GM13977 (cell line): Measurements from ENCODE around the gene CFAP90.

Experiments used
- DNase-seq: peaks from one replicate; pipeline ENCODE4 v3.0.0; 2012; ENCODE audit warnings: low spot score
- in situ Hi-C: fragments of 300-500 bp; cut with MboI; formaldehyde crosslinking; loops from one replicate; pipeline ENCODE4 v1.12.0; 2022; ENCODE audit warnings: low sequenced_read_pairs, low pct_unique_long_range_greater_than_20kb, mixed read lengths, inconsistent platforms; ENCODE audit not compliant: unreplicated experiment
- TF ChIP-seq, protein P1 (sequence below): IDR thresholded peaks from 2 replicates; pipeline ENCODE4 v1.5.1; 2012; ENCODE audit warnings: mild to moderate bottlenecking, control low read depth; ENCODE audit not compliant: insufficient read depth; ENCODE audit errors: extremely low read depth, missing control alignments

The CFAP90 gene

DNA sequence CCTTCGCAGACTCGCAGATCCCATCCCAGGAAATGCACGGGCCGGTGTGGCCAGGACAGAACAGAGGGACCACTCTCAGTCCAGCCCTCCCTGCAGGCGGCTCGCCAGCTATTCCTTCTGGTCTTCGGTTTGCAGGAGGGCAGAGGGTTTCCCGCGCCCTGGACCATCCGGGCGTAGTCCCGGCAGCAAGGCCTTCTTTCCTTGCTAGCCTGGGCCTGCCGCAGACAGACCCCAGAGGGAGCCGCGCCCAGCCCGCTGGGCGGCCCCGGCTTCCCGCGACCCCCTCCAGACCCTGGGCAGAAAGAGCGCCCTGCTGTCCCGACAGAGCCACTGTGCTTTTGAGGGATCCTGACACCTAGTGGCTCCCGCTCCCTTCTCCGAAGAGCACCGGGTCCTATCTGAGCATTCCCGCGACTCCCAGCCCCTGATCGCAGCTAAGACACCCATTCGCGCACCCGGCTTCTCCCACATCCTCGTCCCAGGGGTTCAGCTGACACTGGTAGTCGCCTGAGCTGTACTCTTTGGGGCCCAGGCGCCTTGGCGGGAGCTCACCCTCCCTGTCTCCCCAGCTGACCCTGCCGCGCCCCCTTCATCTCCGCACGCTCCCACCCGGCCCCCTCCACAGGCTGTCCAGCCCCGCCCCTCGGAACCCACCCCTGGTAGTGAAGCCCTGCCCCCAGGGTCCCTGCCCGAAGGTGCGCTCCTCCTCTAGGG is 1.1 kb downstream of the CFAP90 start:
- TF ChIP-seq, protein P1, sequence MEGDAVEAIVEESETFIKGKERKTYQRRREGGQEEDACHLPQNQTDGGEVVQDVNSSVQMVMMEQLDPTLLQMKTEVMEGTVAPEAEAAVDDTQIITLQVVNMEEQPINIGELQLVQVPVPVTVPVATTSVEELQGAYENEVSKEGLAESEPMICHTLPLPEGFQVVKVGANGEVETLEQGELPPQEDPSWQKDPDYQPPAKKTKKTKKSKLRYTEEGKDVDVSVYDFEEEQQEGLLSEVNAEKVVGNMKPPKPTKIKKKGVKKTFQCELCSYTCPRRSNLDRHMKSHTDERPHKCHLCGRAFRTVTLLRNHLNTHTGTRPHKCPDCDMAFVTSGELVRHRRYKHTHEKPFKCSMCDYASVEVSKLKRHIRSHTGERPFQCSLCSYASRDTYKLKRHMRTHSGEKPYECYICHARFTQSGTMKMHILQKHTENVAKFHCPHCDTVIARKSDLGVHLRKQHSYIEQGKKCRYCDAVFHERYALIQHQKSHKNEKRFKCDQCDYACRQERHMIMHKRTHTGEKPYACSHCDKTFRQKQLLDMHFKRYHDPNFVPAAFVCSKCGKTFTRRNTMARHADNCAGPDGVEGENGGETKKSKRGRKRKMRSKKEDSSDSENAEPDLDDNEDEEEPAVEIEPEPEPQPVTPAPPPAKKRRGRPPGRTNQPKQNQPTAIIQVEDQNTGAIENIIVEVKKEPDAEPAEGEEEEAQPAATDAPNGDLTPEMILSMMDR, result no peak
- in situ Hi-C loops, result no loop called here
- no peak for DNase-seq

DNA sequence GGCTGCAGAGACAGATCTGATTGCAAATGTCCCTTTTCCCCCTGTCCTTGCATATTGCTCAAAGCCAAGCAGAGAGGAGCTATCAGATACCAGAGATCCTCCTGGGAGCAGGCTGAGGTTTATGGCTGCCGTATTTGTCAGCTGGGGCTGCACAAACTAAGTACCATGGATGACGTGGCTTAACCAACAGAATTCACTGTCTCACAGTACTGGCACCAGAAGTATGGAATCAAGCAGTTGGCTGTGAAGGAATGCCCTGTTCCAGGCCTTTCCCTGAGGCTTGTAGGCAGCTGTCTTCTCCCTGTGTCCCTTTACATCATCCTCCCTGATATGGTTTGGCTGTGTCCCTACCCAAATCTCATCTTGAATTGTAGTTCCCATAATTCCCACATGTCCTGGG is 2.6 kb downstream of the CFAP90 start:
- no peak for DNase-seq
- TF ChIP-seq, protein P1, result no peak
- in situ Hi-C loops, result no loop called here

DNA sequence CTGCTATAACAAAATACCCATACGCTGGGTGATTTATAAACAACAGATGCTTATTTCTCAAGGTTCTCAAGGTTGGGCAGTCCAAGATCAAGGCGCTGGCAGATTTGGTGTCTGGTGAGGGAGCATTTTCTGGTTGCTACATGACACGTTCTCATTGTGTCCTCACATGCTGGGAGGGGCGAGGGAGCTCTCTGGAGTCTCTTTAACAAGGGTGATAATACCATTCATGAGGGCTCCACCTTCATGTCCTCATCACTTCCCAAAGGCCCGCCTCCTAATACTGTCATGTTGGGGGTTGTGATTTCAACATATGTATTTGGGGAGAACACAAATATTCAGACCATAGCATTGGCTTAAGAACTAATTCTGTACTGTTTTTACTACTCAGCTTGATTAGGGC is 4.6 kb downstream of the CFAP90 start:
- TF ChIP-seq, protein P1, result no peak
- DNase-seq, result no peak
- in situ Hi-C loops, result no loop called here

DNA sequence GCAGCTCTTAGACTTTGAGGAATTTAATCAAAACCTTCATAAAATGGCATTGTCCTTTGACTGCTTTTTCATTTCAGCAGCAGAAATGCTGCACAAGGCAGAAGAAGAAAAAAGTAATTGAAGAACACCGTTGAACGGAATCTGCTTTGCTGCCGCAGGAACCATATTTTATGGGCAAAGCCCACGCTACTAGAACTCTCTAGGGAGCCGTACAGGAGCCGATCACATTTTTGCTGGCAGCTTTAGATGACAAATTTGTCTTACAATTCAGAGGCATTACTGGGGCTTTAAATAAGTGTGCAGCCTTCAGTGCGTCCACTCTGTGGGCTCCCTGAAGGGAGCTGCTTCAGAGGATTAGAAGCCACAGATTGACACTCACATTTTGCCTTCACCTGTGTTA is 5.4 kb downstream of the CFAP90 start:
- DNase-seq, result no peak
- in situ Hi-C loops, result no loop called here
- TF ChIP-seq, protein P1, result no peak

DNA sequence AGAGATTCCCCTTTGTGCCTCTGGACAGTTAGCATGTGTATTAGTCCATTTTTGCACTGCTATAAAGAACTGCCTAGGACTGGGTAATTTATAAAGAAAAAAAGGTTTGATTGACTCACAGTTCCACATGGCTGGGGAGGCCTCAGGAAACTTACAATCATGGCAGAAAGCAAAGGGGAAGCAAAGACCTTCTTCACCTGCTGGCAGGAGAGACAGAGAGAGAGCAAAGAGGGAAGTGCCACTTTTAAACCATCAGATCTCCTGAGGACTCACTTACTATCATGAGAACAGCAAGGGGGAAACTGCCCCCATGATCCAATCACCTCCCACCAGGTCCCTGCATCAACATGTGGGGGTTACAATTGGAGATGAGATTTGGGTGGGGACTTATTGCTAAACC is 6.0 kb downstream of the CFAP90 start:
- DNase-seq, result no peak
- TF ChIP-seq, protein P1, result no peak
- in situ Hi-C loops, result no loop called here

DNA sequence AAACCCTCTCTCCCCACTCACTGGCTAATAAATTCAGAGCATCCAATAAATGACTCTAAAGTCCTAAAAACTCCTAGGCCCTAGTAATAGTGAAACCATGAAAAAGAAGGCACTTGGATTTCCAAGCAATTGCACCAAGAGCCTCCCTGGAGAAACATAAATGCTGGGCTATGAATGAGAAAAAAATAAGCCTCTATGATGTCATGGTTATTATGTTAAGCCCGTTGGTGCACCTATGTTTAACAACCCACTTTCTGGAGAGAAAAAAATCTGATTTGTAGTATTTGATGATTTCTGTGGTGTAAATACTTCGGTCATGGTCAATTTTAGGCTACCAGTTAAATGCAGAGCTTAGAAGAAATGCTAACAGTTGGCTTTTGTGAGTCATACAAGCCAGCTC is 8.4 kb downstream of the CFAP90 start:
- DNase-seq, result no peak
- in situ Hi-C loops, result no loop called here
- TF ChIP-seq, protein P1, result no peak
